ENCODE measurements around the gene CAND1.
A peak's percentile ranks its signal among the peaks of the same experiment; 100 is the strongest.

The CAND1 gene

DNA sequence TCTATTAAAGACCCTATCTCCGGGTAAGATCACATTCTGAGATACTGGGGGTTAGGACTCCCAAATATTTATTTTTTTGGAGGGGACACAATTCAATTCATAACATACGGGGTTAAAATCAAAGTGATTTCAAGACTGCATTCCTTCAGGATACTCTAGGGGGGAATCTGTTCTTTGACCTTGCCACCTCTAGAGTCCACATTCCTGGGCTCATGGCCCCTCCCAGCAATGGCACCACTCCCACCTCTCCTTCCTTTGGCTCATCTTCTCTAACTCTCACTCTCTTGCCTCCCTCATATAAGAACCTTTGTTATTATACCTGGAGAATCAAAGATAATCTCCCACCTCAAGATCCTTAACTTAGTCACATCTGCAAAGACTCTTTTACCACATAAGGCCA is 79.5 kb downstream of the CAND1 start:
- no peak for DNase-seq

DNA sequence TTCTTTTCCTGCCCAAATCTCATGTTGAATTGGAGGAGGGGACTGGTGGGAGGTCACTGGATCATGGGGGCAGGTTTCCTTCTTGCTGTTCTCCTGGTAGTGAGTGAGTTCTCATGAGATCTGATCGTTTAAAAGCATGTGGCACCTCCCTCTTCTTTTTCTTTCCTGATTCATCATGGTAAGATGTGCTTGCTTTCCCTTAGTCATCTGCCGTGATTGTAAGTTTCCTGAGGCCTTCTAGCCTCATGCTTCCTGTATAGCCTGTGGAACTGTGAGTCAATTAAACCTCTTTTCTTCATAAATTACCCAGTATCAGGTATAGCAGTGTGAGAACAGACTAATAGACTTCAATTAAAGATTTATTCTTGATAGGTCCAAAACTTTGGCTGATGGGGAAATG is 83.5 kb downstream of the CAND1 start:
- no peak for DNase-seq

DNA sequence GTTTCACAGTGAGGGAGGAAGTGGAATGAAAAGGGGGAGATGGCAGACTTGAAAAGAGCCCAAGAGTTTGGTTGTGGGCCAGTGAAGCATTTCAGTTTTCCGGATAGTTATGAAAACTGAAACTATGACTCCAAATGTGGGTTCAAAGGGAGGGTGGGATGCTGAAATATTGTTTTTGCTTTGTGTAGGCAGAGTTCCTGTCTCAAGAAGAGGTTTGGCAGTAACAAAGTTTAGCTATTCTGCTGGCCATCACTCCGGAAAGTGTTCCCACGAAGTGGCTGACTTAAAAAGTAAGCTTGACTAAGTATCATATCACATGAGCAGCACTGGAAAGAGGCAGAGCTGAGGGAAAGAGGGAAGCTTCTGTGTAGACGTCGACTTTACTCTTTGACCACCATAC is 85.2 kb downstream of the CAND1 start:
- no peak for DNase-seq

DNA sequence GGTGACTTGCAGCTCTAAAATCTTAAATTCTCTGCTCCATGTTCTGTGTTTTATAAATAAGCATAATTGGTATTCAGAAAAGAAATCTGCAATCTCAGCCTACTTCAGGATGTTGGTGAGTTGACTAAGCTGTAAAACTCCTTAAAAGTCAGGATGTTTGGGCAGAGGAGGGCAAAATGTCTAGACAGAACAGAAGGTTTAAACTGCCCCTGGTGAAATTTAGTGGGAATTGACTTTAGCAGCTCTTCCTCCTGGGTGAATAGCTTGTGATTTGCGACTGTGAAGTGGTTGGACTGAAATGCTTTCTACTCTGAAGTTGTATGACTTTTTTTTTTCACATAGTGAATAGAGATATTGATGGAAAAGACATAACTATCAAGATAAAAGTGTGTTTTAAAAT is 85.8 kb downstream of the CAND1 start:
- DNase-seq: no peak

DNA sequence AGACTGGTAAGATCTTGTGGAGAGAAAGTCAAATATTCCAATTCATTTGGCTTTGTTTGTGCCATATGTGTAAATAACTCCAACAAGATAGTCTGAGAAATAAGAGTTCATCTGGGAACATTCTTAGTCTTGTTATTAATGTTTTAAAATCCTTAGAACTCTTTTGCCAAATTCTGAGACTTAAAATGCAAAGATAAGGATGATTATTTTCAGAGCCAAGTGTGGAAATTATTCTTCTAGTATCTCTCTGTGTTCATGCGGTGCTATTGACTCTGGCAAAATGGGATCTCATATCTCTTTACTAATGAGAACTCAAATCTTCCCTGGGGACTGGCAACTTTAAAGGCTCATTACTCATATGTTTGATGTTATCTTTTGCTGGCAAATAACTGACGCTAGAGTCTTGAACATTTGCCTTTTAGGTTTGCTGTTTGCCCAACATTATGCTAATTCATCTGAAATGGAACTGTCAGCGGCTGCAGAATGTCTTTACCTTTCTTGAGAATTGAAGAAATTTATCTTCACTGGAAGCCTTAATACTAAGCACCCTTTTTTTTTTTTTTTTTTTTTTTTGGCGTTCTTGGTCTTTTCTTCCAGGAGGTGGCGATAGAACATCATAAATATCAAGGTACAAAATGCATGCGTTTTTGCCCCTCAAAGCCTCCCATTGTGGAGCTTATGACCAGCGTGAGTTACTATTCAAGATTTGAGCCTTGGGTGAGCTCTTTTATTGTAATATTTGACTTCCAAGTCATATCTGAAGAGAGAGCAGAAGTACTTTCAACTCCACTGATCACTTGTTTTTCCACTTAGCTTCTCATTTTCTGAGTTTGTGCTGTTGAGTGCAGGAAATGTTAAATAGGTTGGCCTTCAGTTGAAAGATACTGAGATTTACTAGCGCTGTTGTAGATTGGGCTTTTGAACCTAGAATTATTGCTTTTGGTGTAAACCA is 86.5 kb downstream of the CAND1 start:
- peak; percentile 40 for DNase-seq

DNA sequence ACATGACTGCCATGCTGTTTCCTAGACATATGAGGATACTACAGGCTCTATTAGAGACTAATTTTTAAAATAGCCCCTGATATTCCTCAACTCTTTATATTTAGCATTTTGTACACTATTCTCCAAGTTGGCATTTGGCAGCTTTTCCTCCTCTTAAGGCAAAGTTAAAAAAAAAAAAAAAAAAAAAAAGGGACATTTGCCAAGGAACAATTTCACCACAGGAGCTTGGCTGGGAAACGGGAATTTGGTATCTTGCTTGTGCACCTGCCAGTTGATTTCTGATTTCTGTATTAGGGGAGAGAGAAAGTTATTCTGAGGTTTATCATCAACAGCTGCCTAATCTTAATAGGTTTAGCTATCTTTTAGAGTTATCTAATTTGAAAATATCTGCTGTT is 87.2 kb downstream of the CAND1 start:
- no peak for DNase-seq

DNA sequence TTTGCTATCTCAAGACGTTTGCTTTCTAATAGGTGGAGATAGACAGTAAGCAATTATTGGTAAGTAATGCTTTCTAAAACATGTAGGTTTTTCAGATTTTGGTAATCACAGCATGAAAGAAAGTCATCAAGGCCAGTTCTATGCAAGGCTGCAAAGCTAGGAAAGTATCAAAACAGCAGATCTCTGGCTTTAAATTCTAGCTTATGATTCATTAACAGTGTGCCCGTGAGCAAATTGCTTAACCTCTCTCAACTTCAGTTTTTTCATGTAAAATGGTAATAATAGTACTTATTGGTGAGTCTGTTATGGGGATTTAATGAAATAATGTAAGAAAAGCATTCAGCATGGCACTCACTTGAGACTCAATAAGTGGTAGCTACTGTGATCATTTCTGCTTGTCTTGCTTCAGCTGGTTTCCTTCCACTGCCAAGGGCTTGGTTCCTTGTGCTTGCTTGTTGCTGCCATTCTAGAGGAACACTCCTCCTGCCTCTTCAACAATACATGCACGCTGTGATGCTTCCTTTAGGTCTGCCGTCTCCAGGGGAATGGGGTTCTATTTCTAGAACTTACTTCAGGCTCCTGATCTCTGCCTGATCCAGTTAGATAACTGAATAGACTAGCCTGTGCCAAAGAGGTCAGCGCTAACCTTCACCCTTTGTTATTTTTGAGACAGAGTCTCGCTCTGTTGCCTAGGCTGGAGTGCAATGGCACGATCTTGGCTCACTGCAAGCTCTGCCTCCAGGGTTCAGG is 88.4 kb downstream of the CAND1 start:
- DNase-seq: no peak

DNA sequence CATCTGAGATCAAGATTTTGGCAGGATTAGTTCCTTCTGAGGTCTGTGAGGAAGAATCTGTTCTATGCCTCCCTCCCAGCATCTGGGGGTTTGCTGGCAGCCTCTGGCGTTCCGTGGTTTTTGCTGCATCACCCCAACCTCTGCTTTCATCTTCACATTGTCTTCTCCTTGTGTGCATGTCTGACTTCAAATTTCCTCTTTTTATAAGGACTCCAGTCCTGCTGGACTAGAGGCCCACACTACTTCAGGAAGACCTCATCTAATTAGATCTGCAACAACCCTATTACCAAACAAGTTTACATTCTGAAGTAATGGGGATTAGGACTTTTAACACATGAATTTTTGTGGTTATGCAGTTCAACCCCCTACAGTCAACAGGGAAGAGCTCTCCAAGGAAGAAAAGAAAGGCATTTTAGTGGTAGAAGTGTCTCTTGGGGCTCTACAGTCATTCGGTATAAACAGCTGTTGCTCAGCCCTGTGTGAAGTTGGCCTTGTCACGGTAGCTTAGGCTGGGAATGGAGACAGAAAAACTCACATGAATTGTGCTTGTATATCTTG is 89.7 kb downstream of the CAND1 start:
- no peak for DNase-seq

DNA sequence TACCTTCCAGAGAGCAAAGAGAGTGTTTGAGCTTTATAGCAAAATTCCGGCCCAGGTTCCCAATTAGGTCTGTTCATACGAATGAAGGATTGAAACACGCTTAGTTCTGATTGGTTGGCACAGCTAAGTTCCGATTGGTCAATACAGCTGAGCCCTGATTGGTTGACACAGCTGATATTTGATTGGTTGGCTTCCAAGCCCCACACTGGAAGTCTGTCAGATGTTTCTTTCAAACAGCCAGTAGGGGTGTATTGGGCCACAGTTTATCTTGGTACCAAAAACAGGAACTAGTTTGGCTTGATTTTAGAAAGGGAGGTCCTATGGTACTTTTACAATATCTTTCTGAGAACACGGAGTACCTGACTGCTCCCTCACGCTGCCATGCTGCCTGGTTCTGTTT is 93.4 kb downstream of the CAND1 start:
- DNase-seq: no peak

DNA sequence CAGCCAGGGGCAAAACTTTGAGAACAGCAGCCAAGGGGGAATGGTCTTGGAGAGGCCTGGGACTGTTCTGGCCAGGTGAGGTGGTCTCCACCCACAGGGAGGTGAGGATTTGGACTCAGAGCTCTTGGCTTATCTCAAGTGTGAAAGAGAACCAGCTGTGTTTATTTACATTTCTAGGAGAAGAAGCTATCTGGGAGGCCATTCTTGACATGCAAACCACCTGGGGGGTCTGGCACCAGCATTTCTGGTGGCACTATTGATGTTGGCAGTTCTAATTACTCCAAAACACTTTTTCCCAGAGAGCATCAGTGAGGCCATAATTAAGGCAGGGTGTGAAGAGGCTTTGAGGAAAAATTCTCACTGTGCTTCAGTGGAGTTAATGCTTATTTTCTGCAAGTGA is 95.1 kb downstream of the CAND1 start:
- no peak for DNase-seq

DNA sequence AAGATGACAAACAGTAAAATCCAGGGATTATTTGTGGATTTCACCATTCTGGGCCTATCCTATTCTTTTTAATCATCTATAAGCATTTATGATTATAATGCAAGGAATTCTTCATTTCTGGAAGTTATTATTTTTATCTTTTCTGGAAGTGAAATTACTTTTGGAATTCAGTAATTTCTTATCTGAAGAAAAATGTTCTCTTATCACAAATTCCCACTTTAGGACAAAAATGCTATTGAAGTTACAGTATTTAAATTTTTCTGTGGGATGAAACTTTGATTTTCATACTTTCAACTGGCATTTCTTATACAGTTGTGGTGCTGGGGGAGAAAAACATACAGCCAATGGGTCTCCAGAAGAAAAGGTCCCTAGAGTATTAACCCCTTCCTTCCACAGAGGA is 96.0 kb downstream of the CAND1 start:
- DNase-seq: no peak

DNA sequence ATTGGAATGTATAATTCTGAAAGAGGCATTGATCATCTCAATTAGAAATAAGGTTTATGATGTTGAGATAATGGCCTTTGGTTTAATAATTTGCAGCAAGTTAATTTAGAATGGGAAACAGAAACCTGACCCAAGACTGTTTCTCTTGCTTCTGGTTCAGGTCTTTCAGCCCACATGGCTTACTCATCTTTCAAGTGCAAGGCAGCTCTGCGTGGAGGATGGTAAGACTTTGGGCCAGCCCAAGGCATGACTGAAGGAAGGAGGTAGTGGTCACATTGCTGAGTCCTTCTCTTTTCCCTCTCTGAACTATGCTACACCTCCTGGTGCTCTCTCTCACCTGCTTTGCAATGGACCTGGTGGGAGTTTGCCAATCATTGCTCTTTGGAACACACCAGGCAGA is 98.7 kb downstream of the CAND1 start:
- DNase-seq: no peak

Measured in central memory CD4-positive, alpha-beta T cell (primary cell).